Measurements from ENCODE around the gene COLEC12.

DNA sequence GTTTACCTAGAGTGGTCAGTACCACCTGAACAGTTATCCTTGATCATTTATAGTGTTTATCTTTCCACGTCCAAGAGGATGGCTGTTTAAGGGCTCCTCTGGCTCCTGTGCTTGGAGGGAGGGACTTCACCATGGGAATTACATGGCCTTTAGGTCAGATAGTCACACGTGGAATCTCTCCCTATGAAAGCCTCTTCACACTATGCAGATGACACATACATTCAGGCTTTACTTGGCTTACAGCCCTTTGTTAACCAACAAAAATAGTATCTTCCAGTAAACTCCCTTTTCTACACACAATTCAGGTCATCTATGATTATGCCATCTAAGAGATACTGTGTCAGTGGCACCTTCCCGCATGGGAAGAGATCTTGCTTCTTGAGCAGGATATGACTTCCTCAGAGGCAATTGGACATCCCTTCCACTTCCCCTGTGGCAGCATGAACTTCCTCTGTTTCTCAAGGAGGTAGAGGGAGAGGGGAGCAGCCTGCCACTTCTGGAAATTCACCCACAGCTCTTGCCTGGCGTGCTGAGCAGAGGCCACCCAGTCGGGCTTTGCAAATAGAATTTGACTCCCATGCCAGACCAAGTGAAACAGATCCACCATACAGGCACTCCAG, 53.5 kb downstream of the COLEC12 start:
- no peak for TF ChIP-seq CTCF (IDR thresholded peaks at IDR 0.05; ENCODE audit: poor library complexity)
- TF ChIP-seq EZH2phosphoT487 (IDR thresholded peaks at IDR 0.05; ENCODE audit: low read depth, severe bottlenecking, unreplicated experiment): no peak
- TF ChIP-seq EZH2 (IDR thresholded peaks at IDR 0.05; ENCODE audit: borderline replicate concordance): no peak
